HG02798 (cell line): Measurements from ENCODE around the gene TRIM17.

Source experiments
- ATAC-seq: cut with Tn5 transposase; IDR thresholded peaks from one replicate; pipeline ENCODE4 v1.9.1; 2021; ENCODE audit warnings: mild to moderate bottlenecking; ENCODE audit not compliant: unreplicated experiment, poor library complexity

TRIM17 gene

GRCh38 chr1:228360533-228361313, 55.9 kb downstream of the TRIM17 start:
- ATAC-seq, result no peak

- no peak for ATAC-seq
These were observed 56.8 kb downstream of the TRIM17 start for GRCh38 chr1:228359613-228360532.

- ATAC-seq, result no peak
These were observed 57.7 kb downstream of the TRIM17 start for GRCh38 chr1:228358764-228359612.

GRCh38 chr1:228358039-228358763, 58.5 kb downstream of the TRIM17 start:
- no peak for ATAC-seq
